Gastrocnemius medialis (tissue), 4 donors: ENCODE results near the gene CATSPERB.

Experiments
- POLR2A ChIP-seq, 2 donors: fragments of 450-650 bp; IDR thresholded peaks; one replicate each; pipeline ENCODE4 v1.6.1; 2017; ENCODE audit warnings: antibody characterized with exemption in 2 of 2, mild to moderate bottlenecking in 2 of 2, moderate library complexity in 2 of 2
- TF ChIP-seq, protein P1 (sequence below), 5 experiments: fragments of 450-650 bp in 3 of 5; fragments of 200-600 bp in 2 of 5; sonication (generic) in 2 of 5; IDR thresholded peaks in 4 of 5; conservative IDR thresholded peaks in 1 of 5; 1 replicate in 4 of 5; 2 replicates in 1 of 5; pipeline ENCODE4 v1.5.1; 2016 to 2019; ENCODE audit warnings: antibody characterized with exemption in 5 of 5, mild to moderate bottlenecking in 3 of 5, moderate library complexity in 3 of 5

GRCh38 chr14:91536327-91536726 is 195.6 kb downstream of the CATSPERB start:
- no peak for TF ChIP-seq POLR2A (IDR thresholded peaks at IDR 0.05)
- TF ChIP-seq, protein P1, sequence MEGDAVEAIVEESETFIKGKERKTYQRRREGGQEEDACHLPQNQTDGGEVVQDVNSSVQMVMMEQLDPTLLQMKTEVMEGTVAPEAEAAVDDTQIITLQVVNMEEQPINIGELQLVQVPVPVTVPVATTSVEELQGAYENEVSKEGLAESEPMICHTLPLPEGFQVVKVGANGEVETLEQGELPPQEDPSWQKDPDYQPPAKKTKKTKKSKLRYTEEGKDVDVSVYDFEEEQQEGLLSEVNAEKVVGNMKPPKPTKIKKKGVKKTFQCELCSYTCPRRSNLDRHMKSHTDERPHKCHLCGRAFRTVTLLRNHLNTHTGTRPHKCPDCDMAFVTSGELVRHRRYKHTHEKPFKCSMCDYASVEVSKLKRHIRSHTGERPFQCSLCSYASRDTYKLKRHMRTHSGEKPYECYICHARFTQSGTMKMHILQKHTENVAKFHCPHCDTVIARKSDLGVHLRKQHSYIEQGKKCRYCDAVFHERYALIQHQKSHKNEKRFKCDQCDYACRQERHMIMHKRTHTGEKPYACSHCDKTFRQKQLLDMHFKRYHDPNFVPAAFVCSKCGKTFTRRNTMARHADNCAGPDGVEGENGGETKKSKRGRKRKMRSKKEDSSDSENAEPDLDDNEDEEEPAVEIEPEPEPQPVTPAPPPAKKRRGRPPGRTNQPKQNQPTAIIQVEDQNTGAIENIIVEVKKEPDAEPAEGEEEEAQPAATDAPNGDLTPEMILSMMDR (IDR thresholded peaks at IDR 0.05 in 4 of 5, conservative IDR thresholded peaks at IDR 0.05 in 1 of 5) = no peak
